HG03095 (cell line): ENCODE measurements around the gene RABGAP1L.
"Not testable (repeated sequence)": the region's sequence is repeated elsewhere in the genome, so short reads cannot be mapped to it uniquely, and the experiment has no call there.

Source experiments
- ATAC-seq: cut with Tn5 transposase; IDR thresholded peaks from one replicate; pipeline ENCODE4 v1.9.1; 2021; ENCODE audit warnings: moderate library complexity; ENCODE audit not compliant: unreplicated experiment

RABGAP1L gene

GRCh38 chr1:174286042-174286441 lies 126.7 kb downstream of the RABGAP1L start:
- ATAC-seq = no peak

GRCh38 chr1:174289644-174290310 lies 130.5 kb downstream of the RABGAP1L start:
- ATAC-seq = no peak

GRCh38 chr1:174291059-174291458 lies 131.7 kb downstream of the RABGAP1L start:
- ATAC-seq = no peak

GRCh38 chr1:174296309-174296708 lies 137.0 kb downstream of the RABGAP1L start:
- ATAC-seq = no peak

GRCh38 chr1:174297351-174297750 lies 138.0 kb downstream of the RABGAP1L start:
- no peak for ATAC-seq

- no peak for ATAC-seq
These were observed 142.2 kb downstream of the RABGAP1L start for GRCh38 chr1:174301295-174302077.

- no peak for ATAC-seq
These were observed 149.3 kb downstream of the RABGAP1L start for GRCh38 chr1:174308604-174309003.

- ATAC-seq = no peak
These were observed 150.2 kb downstream of the RABGAP1L start for GRCh38 chr1:174309490-174309889.

- ATAC-seq = no peak
These were observed 155.1 kb downstream of the RABGAP1L start for GRCh38 chr1:174314433-174314832.

GRCh38 chr1:174315239-174315638 lies 155.9 kb downstream of the RABGAP1L start:
- ATAC-seq = no peak

GRCh38 chr1:174320897-174321296 lies 161.6 kb downstream of the RABGAP1L start:
- ATAC-seq = not testable (repeated sequence)

GRCh38 chr1:174322202-174322862 lies 163.0 kb downstream of the RABGAP1L start:
- no peak for ATAC-seq

- ATAC-seq = no peak
These were observed 165.2 kb downstream of the RABGAP1L start for GRCh38 chr1:174324493-174324892.

GRCh38 chr1:174324939-174325338 lies 165.6 kb downstream of the RABGAP1L start:
- ATAC-seq = no peak

- ATAC-seq = no peak
These were observed 167.0 kb downstream of the RABGAP1L start for GRCh38 chr1:174326278-174326677.

GRCh38 chr1:174333437-174333836 lies 174.1 kb downstream of the RABGAP1L start:
- ATAC-seq = no peak

GRCh38 chr1:174337000-174337681 lies 177.8 kb downstream of the RABGAP1L start:
- no peak for ATAC-seq

- not testable (repeated sequence) for ATAC-seq
These were observed 181.1 kb downstream of the RABGAP1L start for GRCh38 chr1:174340404-174340803.

GRCh38 chr1:174344162-174344561 lies 184.8 kb downstream of the RABGAP1L start:
- no peak for ATAC-seq

GRCh38 chr1:174352117-174352516 lies 192.8 kb downstream of the RABGAP1L start:
- no peak for ATAC-seq

- ATAC-seq = no peak
These were observed 193.7 kb downstream of the RABGAP1L start for GRCh38 chr1:174352883-174353608.
